Caco-2 (cell line): ENCODE measurements around the gene TET3. TPM values are rescaled to one million over a fixed set of nuclear protein-coding genes. Genes with fewer than 3 reads are reported as not detected.

Source experiments
- Bru-seq: library from RNA; stranded (reverse); fragments of 400-500 nt; gene quantifications from one replicate; lab custom pipeline; 2021; lab: Mats Ljungman, UMichigan
- BruChase-seq, 2 experiments: library from RNA; stranded (reverse); fragments of 400-500 nt; gene quantifications; one replicate each; lab custom pipeline; 2021; lab: Mats Ljungman, UMichigan
- BruUV-seq: library from RNA; stranded (reverse); fragments of 400-500 nt; replicated peaks from 2 replicates; lab custom pipeline; 2021; lab: Mats Ljungman, UMichigan
- CTCF ChIA-PET: fragments of 300-600 bp; sonication (Branson Sonifier 250); formaldehyde crosslinking; loops from one replicate; lab custom pipeline; 2022; ENCODE audit warnings: antibody characterized with exemption; lab: Charles Lee
- POLR2A ChIA-PET: fragments of 300-600 bp; sonication (Branson Sonifier 250); formaldehyde crosslinking; loops from one replicate; lab custom pipeline; 2022; ENCODE audit warnings: antibody characterized with exemption; lab: Charles Lee
- DNase-seq, 2 experiments: peaks; one replicate each; pipeline versions ENCODE4 v3.0.0 to v3.0.0-alpha.2; 2020 to 2022
- H3K27me3 ChIP-seq: replicated peaks from 2 replicates; pipeline ENCODE4 v1.6.0; 2011; ENCODE audit warnings: low read length; ENCODE audit not compliant: control insufficient read depth, insufficient read depth
- H3K36me3 ChIP-seq: 2 replicates; pipeline ENCODE4 v1.5.1; 2011; ENCODE audit warnings: low read length; ENCODE audit not compliant: control insufficient read depth, insufficient read depth
- H3K4me1 ChIP-seq: fragments of 250-450 bp; sonication (Bioruptor Pico); 2 replicates; pipeline ENCODE4 v1.5.1; 2020; ENCODE audit warnings: mild to moderate bottlenecking
- H3K4me3 ChIP-seq: 2 replicates; pipeline ENCODE4 v1.5.1; 2011; ENCODE audit warnings: low read depth, mild to moderate bottlenecking, control low read depth, low read length
- H3K9me3 ChIP-seq: fragments of 250-450 bp; sonication (Bioruptor Pico); 2 replicates; pipeline ENCODE4 v1.5.1; 2020; ENCODE audit warnings: mild to moderate bottlenecking, moderate library complexity
- H3K27ac Mint-ChIP-seq: one replicate; pipeline ENCODE4 v1.8.0; 2022; ENCODE audit warnings: mixed read lengths; ENCODE audit not compliant: unreplicated experiment
- H3K27me3 Mint-ChIP-seq: one replicate; pipeline ENCODE4 v1.8.0; 2022; ENCODE audit warnings: mixed read lengths; ENCODE audit not compliant: insufficient read depth, unreplicated experiment
- H3K36me3 Mint-ChIP-seq: one replicate; pipeline ENCODE4 v1.8.0; 2022; ENCODE audit warnings: mild to moderate bottlenecking, mixed read lengths; ENCODE audit not compliant: insufficient read depth, unreplicated experiment
- H3K4me1 Mint-ChIP-seq: one replicate; pipeline ENCODE4 v1.8.0; 2022; ENCODE audit warnings: low read depth, mixed read lengths; ENCODE audit not compliant: unreplicated experiment
- H3K4me3 Mint-ChIP-seq: one replicate; pipeline ENCODE4 v1.8.0; 2022; ENCODE audit warnings: mild to moderate bottlenecking, moderate library complexity, mixed read lengths; ENCODE audit not compliant: unreplicated experiment
- H3K9me3 Mint-ChIP-seq: one replicate; pipeline ENCODE4 v1.8.0; 2022; ENCODE audit warnings: mixed read lengths; ENCODE audit not compliant: unreplicated experiment
- CTCF ChIP-seq, 2 experiments: fragments of 200-600 bp in 1 of 2; IDR thresholded peaks; 1 replicate in 1 of 2; 2 replicates in 1 of 2; pipeline versions ENCODE4 v1.5.1 to v1.8.0; 2011 to 2022; ENCODE audit warnings: antibody characterized with exemption in 1 of 2, control low read depth in 1 of 2, inconsistent platforms in 1 of 2, low read depth in 1 of 2, low read length in 1 of 2, mild to moderate bottlenecking in 1 of 2, moderate library complexity in 1 of 2; ENCODE audit not compliant: insufficient read depth in 1 of 2, severe bottlenecking in 1 of 2, unreplicated experiment in 1 of 2
- intact Hi-C: fragments of 100-400 bp; cut with micrococcal nuclease; formaldehyde crosslinking; loops from one replicate; pipeline ENCODE4 v1.10.0; 2022; ENCODE audit not compliant: unreplicated experiment
- long read RNA-seq: library from polyadenylated mRNA; stranded (forward); transcript quantifications from one replicate; pipeline ENCODE4 v2.0.0, GENCODE V29; 2022
- total RNA-seq: library from RNA; stranded (reverse); gene quantifications from 2 replicates; pipeline ENCODE4 v1.2.3, GENCODE V29; 2022

TET3 gene
- total RNA-seq (27.5 and 27.8 TPM in 2 replicates), Bru-seq, nascent RNA (percentile 80 among the genes with signal in this experiment), BruChase-seq, experiment 1, labeled RNA remaining after a 2-hour chase (percentile 84 among the genes with signal in this experiment), BruChase-seq, experiment 2, labeled RNA remaining after a 6-hour chase (percentile 87 among the genes with signal in this experiment)
- long read RNA-seq, partial matches to known transcripts, result 8 of 10 reads
- long read RNA-seq, other reads (novel, unspliced or antisense), result 2 of 10 reads

- Mint-ChIP-seq H3K27me3 (peaks cover 8% of the 10 kb centered on the region), H3K36me3 (peaks cover 45% of the 10 kb centered on the region), H3K9me3 (no peaks in the 10 kb centered on the region), H3K4me3 (peak within 1 kb of the TSS; percentile 95), H3K4me1 (peaks cover 33% of the 10 kb centered on the region), H3K27ac (peak within 1 kb of the TSS; percentile 99)
- TF ChIP-seq CTCF (IDR thresholded peaks at IDR 0.05; ENCODE audit: insufficient read depth in 1 of 2, low read depth in 1 of 2, low read length in 1 of 2, severe bottlenecking in 1 of 2, unreplicated experiment in 1 of 2), result no peak
- DNase-seq, result peak; percentile 60 to 72
- ChIA-PET POLR2A (interaction anchor here (0.6 kb wide), 1 partner anchor 136 kb away, joined by 4 read pairs; no protein-coding TSS in a partner anchor), CTCF (no interaction called here)
- no peaks in the 10 kb centered on the region for H3K27me3 ChIP-seq
- no peaks in the 10 kb centered on the region for H3K9me3 ChIP-seq
- intact Hi-C loops, result loop anchor here (5.0 kb wide), 1 partner anchor 138 kb away; no protein-coding TSS in a partner anchor
- peak within 1 kb of the TSS; percentile 87 for H3K4me3 ChIP-seq
- no TSS peak for BruUV-seq
- H3K36me3 ChIP-seq, result peaks cover 5% of the 10 kb centered on the region
- peaks cover 55% of the 10 kb centered on the region for H3K4me1 ChIP-seq
These were observed at the start of gene TET3 for GRCh38 chr2:73984203-73984921. TET3 (plus strand) TSS chr2:73984910; CDS start chr2:73986404, 1,494 bp downstream.

- H3K36me3 ChIP-seq, result peaks cover 5% of the 10 kb centered on the region; the same call in 1 of the 2 replicates
- Mint-ChIP-seq H3K27me3 (no peaks in the 10 kb centered on the region), H3K4me3 (no peak overlapping the region), H3K9me3 (no peaks in the 10 kb centered on the region), H3K27ac (no peak overlapping the region), H3K4me1 (no peaks in the 10 kb centered on the region), H3K36me3 (peaks cover 21% of the 10 kb centered on the region)
- H3K9me3 ChIP-seq, result no peaks in the 10 kb centered on the region
- DNase-seq, result no peak
- H3K27me3 ChIP-seq, result no peaks in the 10 kb centered on the region
- BruUV-seq, result no TSS peak
- intact Hi-C loops, result loop anchor here (10.0 kb wide), 1 partner anchor 209 kb away; the partner anchor contains the start of gene BOLA3
- H3K4me3 ChIP-seq, result no peak overlapping the region
- no peaks in the 10 kb centered on the region; the same call in 1 of the 2 replicates for H3K4me1 ChIP-seq
- CTCF ChIA-PET, result no interaction called here
- TF ChIP-seq CTCF (IDR thresholded peaks at IDR 0.05; ENCODE audit: insufficient read depth in 1 of 2, low read depth in 1 of 2, low read length in 1 of 2, severe bottlenecking in 1 of 2, unreplicated experiment in 1 of 2), result no peak
- POLR2A ChIA-PET, result interaction anchor here (0.9 kb wide), 1 partner anchor 28 kb away, joined by 3 read pairs; no protein-coding TSS in a partner anchor
These were observed 49.1 kb upstream of the TET3 start for GRCh38 chr2:73935641-73936040.
